Right lobe of liver (tissue), 6 donors: ENCODE results near the gene RTKN. TPM values are rescaled to one million over a fixed set of nuclear protein-coding genes. Genes with fewer than 3 reads are reported as not detected.
"Not testable (repeated sequence)": the region's sequence is repeated elsewhere in the genome, so short reads cannot be mapped to it uniquely, and the experiment has no call there.

Experiments used
- ATAC-seq, 4 donors: fragments of 200-7000 bp; cut with Tn5 transposase; one replicate each; pipeline ENCODE4 v1.9.1; 2020; ENCODE audit warnings: mild to moderate bottlenecking in 4 of 4, moderate library complexity in 4 of 4
- DNase-seq, 3 donors: peaks; one replicate each; pipeline ENCODE4 v3.0.0-alpha.2; 2020
- H3K27ac ChIP-seq, 3 donors: fragments of 200-600 bp; one replicate each; pipeline ENCODE4 v1.8.0; 2022
- H3K27me3 ChIP-seq, 2 donors: fragments of 200-600 bp; one replicate each; pipeline ENCODE4 v1.8.0; 2022
- H3K36me3 ChIP-seq, 4 donors: fragments of 200-600 bp; sonication (generic) in 1 of 4; one replicate each; pipeline versions ENCODE4 v1.5.1 to v1.8.0; 2017 to 2022; ENCODE audit warnings: control low read depth in 1 of 4
- H3K4me1 ChIP-seq, 4 donors: fragments of 200-600 bp; sonication (generic) in 1 of 4; one replicate each; pipeline versions ENCODE4 v1.5.1 to v1.8.0; 2017 to 2022; ENCODE audit warnings: control low read depth in 1 of 4
- H3K4me3 ChIP-seq, 3 donors: fragments of 200-600 bp; one replicate each; pipeline ENCODE4 v1.8.0; 2022
- H3K9me3 ChIP-seq, 4 donors: fragments of 200-600 bp; sonication (generic) in 1 of 4; one replicate each; pipeline versions ENCODE4 v1.5.1 to v1.8.0; 2017 to 2022; ENCODE audit warnings: control low read depth in 1 of 4
- POLR2A ChIP-seq: fragments of 450-650 bp; IDR thresholded peaks from one replicate; pipeline ENCODE4 v1.6.1; 2017; ENCODE audit warnings: antibody characterized with exemption, mild to moderate bottlenecking
- WGBS: methylation state at CpG from one replicate; pipeline ENCODE4 v1.1.6; 2018; ENCODE audit warnings: low coverage, low lambda C conversion rate; ENCODE audit not compliant: insufficient coverage; ENCODE audit errors: missing lambda C conversion rate; 5-methylcytosine and 5-hydroxymethylcytosine counted together
- intact Hi-C, 2 donors: fragments of 100-400 bp; cut with DNase I; formaldehyde crosslinking; loops; one replicate each; pipeline versions ENCODE4 v1.11.2 to v1.14.1; 2022
- total RNA-seq, 6 experiments: library from RNA; depleted of rRNA in 2 of 6; stranded (reverse); fragments of >200 nt in 2 of 6; fragmentation: NEBNext Ultra II Directional in 3 of 6; extraction: Animal tissue kit (Norgen Biotek cat#: 25700) in 3 of 6; gene quantifications; one replicate each; pipeline versions ENCODE4 v1.1.0 to v1.2.4, GENCODE V29; 2016 to 2023
- TF ChIP-seq, protein P1 (sequence below), 4 donors: fragments of 200-600 bp in 3 of 4; fragments of 450-650 bp in 1 of 4; IDR thresholded peaks; one replicate each; pipeline versions ENCODE4 v1.5.1 to v1.8.0; 2016 to 2022; ENCODE audit warnings: antibody characterized with exemption in 4 of 4, mild to moderate bottlenecking in 2 of 4
- donor health status: DM: no; HTN: yes; CAD: no.
- donor health status: DM: no; HTN: no; CAD: no.
- donor health status: DM: no; HTN: no; CAD: no.
- donor health status: DM: no; HTN: yes; CAD: no.
- donor health status: DM: no; HTN: yes; CAD: no.

The RTKN gene
- total RNA-seq, 6 experiments from 2014 or later = 61.5 to 103 (median 83.0) TPM

GRCh38 chr2:74450570-74451190 is 8.9 kb upstream of the RTKN start:
- DNase-seq = no peak
- H3K4me3 ChIP-seq = no peak overlapping the region
- no peak for ATAC-seq
- TF ChIP-seq POLR2A = no peak
- no peak overlapping the region for H3K27ac ChIP-seq
- H3K4me1 ChIP-seq = peaks cover 0 to 30% (median 10%) of the 10 kb centered on the region in 4 donors
- no peaks in the 10 kb centered on the region for H3K9me3 ChIP-seq
- intact Hi-C loops = no loop called here
- 100% methylated on average over 2 of the region's 3 CpGs for WGBS
- no peaks in the 10 kb centered on the region for H3K27me3 ChIP-seq
- H3K36me3 ChIP-seq = no peaks in the 10 kb centered on the region

DNA sequence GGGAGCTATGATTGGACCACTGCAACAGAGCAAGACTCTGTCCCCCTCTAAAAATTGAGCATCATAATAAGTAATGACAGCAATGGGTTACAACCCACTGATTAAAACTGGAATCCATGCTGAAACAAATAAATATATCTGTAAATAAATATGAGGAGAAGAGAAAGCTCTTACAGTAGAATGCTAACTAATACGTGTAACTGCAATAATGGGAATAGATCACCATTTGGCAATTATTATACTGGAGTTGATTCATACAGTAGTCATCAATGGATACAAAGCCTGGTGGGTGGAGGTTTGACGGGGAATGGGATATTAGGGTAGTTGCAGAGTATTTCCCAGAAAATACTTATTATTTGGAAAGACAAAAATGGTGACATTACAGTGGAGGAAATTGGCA is 7.0 kb upstream of the RTKN start:
- peaks cover 0 to 43% (median 19%) of the 10 kb centered on the region in 4 donors for H3K4me1 ChIP-seq
- no peak for DNase-seq
- ATAC-seq = no peak
- H3K9me3 ChIP-seq = no peaks in the 10 kb centered on the region
- intact Hi-C loops = no loop called here
- no peaks in the 10 kb centered on the region for H3K36me3 ChIP-seq
- no peak overlapping the region for H3K4me3 ChIP-seq
- H3K27me3 ChIP-seq = no peaks in the 10 kb centered on the region
- WGBS = 90% methylated on average over 2 of the region's 2 CpGs
- no peak overlapping the region for H3K27ac ChIP-seq
- TF ChIP-seq, protein P1, sequence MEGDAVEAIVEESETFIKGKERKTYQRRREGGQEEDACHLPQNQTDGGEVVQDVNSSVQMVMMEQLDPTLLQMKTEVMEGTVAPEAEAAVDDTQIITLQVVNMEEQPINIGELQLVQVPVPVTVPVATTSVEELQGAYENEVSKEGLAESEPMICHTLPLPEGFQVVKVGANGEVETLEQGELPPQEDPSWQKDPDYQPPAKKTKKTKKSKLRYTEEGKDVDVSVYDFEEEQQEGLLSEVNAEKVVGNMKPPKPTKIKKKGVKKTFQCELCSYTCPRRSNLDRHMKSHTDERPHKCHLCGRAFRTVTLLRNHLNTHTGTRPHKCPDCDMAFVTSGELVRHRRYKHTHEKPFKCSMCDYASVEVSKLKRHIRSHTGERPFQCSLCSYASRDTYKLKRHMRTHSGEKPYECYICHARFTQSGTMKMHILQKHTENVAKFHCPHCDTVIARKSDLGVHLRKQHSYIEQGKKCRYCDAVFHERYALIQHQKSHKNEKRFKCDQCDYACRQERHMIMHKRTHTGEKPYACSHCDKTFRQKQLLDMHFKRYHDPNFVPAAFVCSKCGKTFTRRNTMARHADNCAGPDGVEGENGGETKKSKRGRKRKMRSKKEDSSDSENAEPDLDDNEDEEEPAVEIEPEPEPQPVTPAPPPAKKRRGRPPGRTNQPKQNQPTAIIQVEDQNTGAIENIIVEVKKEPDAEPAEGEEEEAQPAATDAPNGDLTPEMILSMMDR (IDR thresholded peaks at IDR 0.05) = no peak
- TF ChIP-seq POLR2A = no peak

- Histone ChIP-seq H3K36me3 (no peaks in the 10 kb centered on the region), H3K27me3 (no peaks in the 10 kb centered on the region), H3K4me3 (peak overlapping the region in 1 of 3 donors; percentile 2), H3K27ac (peak overlapping the region; percentile 43 to 94 (median 51)), H3K4me1 (peaks cover 0 to 57% (median 24%) of the 10 kb centered on the region in 4 donors), H3K9me3 (no peaks in the 10 kb centered on the region)
- ATAC-seq (peak; percentile 71 to 89 (median 80)), DNase-seq (peak in 1 of 3 donors; percentile 76)
- TF ChIP-seq, protein P1 (IDR thresholded peaks at IDR 0.05) = no peak
- no peak for TF ChIP-seq POLR2A
- intact Hi-C loops = no loop called here
- WGBS = 31% methylated on average over 5 of the region's 5 CpGs
Measured at GRCh38 chr2:74447230-74447999, 5.7 kb upstream of the RTKN start.

- peak overlapping the region; percentile 52 to 94 (median 55) for H3K27ac ChIP-seq
- H3K4me3 ChIP-seq = no peak overlapping the region
- ATAC-seq (no peak), DNase-seq (no peak)
- intact Hi-C loops = no loop called here
- TF ChIP-seq POLR2A = no peak
- TF ChIP-seq, protein P1 (IDR thresholded peaks at IDR 0.05) = no peak
- peaks cover 0 to 63% (median 27%) of the 10 kb centered on the region in 4 donors for H3K4me1 ChIP-seq
- H3K36me3 ChIP-seq = no peaks in the 10 kb centered on the region
- WGBS = 12% methylated on average over 5 of the region's 5 CpGs
- no peaks in the 10 kb centered on the region for H3K27me3 ChIP-seq
- H3K9me3 ChIP-seq = no peaks in the 10 kb centered on the region
Measured at GRCh38 chr2:74444498-74445318, 3.0 kb upstream of the RTKN start.

DNA sequence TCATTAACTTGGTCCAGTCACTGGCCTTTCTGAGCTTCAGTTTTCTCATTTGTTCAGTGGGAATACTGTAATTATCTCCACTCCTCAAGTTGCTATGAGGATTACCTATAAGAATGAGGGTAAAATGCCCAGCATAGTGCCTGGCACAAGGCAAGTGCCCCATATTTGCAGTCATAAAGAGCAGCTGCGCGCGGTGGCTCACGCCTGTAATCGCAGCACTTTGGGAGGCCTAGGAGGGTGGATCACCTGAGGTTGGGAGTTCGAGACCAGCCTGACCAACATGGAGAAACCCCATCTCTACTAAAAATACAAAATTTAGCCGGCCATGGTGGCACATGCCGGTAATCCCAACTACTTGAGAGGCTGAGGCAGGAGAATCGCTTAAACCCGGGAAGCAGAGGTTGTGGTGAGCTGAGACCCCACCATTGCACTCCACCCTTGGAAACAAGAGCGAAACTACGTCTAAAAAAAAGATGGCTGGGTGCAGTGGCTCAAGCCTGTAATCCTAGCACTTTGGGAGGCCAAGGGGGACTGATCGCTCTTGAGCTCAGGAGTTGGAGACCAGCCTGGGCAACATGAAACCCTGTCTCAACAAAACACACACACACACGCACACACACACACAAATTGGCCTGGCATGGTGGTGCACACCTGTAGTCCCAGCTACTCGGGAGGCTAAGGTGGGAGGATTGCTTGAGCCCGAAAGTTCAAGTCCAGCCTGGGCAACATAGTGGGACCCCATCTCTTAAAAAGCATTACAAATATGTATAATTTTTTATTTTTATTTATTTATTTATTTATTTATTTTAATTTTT is 953 bp upstream of the RTKN start:
- H3K36me3 ChIP-seq, DNase-seq, H3K27me3 ChIP-seq, H3K9me3 ChIP-seq, intact Hi-C loops, ATAC-seq: not testable (repeated sequence)
- 56% methylated on average over 8 of the region's 16 CpGs for WGBS
- peak overlapping the region in 2 of 3 donors; percentile 67 to 79 for H3K4me3 ChIP-seq
- peaks cover 0 to 74% (median 30%) of the 10 kb centered on the region in 4 donors for H3K4me1 ChIP-seq
- H3K27ac ChIP-seq = peak overlapping the region; percentile 72 to 94 (median 91)
